Activated CD8-positive, alpha-beta memory T cell treated with anti-CD3 and anti-CD28 coated beads, Interleukin-2, amount 50 U/mL, for 24 hours (primary cell): ENCODE measurements around the gene PDE10A.

Source experiments
- DNase-seq: peaks from one replicate; pipeline ENCODE4 v3.0.0-alpha.2; 2020; ENCODE audit errors: extremely low read depth

Gene PDE10A

GRCh38 chr6:165662749-165663376 is at the start of gene PDE10A:
Gene PDE10A (minus strand): TSS chr6:165663241. CDS start chr6:165662811, 430 bp downstream.
- DNase-seq: no peak

DNA sequence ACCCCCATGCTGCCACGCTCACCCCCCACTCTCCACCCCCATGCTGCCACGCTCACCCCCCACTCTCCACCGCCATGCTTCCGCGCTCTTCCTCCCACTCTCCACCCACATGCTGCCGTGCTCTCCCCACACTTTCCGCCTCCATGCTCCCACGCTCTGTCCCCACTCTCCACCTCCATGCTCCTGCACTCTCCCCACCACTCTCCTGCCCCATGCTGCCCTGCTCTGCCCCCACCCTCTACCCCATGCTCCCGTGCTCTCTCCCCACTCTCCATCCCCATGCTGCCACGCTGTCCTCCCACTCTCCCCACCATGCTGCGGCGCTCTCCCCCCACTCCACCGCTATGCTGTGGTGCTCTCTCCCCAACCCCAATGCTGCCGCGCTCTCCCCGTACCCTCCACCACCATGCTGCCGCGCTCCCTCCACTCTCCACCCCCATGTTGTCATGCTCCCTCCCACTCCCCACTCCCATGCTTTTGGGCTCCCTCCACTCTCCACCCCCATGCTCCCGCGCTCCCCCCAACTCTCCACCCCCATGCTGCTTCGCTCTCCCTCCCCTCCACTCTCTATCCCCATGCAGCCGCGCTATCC is 46.0 kb upstream of the PDE10A start:
- no peak for DNase-seq

DNA sequence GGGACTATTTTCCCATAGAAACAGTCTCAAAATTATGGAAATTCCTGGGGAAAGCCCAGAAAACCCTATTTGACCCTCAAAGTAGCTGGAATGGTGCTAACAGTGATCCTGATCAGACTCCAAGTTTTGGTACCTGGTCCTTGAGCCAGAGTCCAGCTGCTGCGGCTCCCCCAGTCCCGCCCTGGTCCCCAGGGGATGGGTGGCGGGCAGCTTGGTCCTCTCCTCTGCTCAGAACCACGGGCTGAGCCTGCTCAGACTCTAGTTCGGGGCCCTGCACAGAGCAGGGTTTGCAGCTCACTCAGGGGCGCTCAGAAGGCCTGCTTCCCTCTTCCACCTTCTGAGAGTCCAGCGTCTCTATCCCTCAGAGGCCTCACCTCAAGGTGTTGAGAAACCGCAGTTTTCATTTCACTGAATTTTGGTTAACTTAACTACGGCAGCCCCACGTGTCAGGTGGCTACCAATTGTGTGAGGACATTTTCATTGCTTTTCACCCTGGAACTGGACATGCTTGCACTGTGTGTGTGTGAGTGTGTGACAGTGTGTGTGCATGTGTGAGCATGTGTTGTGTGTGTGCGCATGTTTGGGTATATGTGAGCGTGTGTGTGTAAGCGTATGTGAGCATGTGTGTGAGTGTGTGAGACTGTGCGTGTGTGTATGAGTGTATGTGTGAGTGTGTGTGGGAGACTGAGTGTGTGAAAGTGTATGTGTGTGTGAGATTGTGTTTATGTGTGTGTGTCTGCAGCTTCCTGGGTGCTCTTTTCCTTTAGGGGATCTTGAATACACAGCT is 44.2 kb upstream of the PDE10A start:
- DNase-seq: no peak

DNA sequence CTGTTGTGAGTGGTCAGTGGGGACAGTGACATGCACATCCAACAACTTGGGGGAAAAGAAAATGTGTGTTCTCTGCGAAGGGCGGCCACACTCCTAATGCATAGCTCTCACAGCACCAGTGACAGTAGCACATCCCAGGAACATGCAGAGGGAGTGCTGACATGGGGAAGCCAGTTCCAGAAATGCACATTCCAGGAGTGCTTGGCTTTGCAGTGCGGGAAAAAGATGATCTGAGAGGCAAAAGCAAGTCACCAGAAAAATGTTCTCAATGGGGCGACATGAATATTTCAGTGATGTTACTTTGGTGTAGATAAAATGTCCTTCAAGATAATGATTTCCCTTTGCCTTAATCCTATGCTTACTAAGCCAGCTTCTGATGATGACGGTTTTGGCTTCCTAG is 42.9 kb upstream of the PDE10A start:
- no peak for DNase-seq

DNA sequence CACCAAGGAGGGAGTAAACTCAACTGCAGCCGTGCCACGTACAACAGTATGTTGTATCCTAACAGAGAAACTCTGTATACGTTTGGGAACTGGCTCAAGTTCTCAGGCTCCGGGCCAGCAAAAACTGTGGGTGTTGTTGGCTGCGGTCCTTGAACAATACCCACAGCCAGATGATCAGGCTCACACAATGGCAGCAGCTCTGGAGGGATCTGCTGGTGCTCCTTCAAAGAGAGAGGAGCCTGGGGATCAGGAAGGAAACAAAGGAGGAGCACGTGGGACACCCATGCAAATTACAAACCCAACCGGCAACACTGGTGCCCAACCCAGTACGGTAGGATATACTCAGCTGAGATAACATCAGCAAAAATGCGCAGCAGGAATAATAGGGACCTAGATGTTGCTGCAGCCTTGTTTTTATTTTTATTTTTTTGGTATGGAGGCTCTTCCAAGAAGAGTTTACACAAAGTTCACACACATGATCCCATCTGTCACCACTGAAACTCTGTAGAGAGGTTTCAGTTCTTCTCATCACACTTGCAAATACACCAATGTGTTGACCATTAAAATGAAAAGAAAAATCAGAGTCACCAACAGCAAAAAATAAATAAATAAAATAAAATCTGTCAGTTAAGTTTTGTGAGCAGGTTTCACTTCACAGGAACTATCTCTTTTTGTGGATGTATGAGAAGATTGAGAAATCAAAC is 41.2 kb upstream of the PDE10A start:
- DNase-seq: no peak

DNA sequence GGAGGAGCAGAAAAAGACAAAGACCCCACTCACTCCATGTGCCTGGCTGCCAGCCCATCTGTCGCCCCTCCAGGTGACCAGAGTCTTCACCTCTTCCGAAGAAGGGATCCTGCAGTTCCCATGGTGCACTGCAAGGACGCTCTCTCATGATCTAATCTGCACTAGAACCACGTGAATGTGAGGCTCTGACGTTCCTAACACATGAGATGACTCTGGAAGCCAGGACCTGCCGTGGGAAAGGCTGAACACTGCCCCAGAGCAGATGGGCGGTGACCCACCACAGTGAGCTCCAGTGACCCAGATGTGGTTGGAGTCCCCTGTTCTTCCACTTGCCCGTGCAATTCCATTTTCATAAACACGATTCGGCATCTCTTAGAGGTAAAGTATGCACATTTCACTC is 39.6 kb upstream of the PDE10A start:
- no peak for DNase-seq

- DNase-seq: no peak
These were observed 38.7 kb upstream of the PDE10A start for GRCh38 chr6:165701564-165702354.

GRCh38 chr6:165701005-165701404 is 38.0 kb upstream of the PDE10A start:
- DNase-seq: no peak

- no peak for DNase-seq
These were observed 35.8 kb upstream of the PDE10A start for GRCh38 chr6:165698868-165699267.

DNA sequence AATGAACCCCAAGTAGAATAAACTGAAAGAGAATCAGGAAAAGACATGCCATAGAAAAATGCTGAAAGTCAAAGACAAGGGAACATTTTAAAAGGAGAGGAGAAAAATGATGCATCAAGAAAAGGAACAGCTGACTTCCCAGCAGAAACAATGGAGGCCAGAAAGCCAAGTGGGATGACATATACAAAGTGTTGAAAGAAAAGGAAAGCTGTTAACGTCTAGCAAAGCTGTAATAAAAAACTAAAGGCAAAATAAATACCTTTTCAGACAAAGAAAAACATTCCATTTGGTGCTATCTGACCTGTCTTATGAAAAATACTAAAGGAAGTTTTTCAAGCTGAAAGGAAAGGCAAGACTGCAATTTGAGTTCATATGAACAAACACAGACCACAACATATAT is 34.1 kb upstream of the PDE10A start:
- DNase-seq: no peak

DNA sequence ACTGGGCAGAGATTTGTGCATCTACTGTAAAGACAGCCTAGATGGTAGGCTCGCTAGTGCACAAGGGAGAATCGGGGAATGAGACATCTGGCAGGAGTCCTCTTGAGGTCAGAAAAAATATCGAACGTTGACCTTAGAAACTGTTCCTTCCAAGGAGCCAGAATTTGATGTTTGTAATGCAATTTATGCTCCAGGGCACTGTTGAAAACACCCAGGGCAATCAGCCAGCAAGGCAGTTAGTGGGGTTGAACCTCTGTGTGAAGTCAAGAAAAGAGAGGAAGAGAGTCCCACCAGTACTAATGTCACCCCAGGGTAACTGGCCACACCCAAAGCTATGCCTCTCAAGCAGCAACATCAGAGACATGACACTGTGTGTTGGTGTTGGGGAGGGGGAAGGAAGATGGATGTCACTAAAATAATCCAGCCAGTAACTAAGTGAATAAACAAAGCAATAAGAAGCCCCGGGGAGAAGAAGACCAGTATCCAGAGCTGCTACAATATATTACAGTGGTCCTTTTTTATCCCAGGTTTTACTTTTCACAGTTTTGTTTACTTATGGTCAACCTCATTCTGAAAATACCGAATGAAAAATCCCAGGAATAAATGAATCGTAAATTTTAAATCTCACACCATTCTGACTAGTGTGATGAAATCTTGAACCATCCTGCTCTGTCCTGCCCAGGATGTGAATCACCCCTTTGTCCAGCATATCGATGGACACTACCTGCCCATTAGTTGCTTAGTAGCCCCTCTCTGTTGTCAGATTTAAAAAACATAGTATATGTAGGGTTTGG is 32.9 kb upstream of the PDE10A start:
- DNase-seq: no peak

- no peak for DNase-seq
These were observed 31.3 kb upstream of the PDE10A start for GRCh38 chr6:165694296-165694695.

GRCh38 chr6:165692106-165692653 is 29.1 kb upstream of the PDE10A start:
- DNase-seq: no peak

GRCh38 chr6:165689699-165690098 is 26.7 kb upstream of the PDE10A start:
- no peak for DNase-seq

- no peak for DNase-seq
These were observed 23.7 kb upstream of the PDE10A start for GRCh38 chr6:165686596-165687365.

GRCh38 chr6:165685302-165685701 is 22.3 kb upstream of the PDE10A start:
- no peak for DNase-seq

GRCh38 chr6:165684333-165684732 is 21.3 kb upstream of the PDE10A start:
- DNase-seq: no peak

DNA sequence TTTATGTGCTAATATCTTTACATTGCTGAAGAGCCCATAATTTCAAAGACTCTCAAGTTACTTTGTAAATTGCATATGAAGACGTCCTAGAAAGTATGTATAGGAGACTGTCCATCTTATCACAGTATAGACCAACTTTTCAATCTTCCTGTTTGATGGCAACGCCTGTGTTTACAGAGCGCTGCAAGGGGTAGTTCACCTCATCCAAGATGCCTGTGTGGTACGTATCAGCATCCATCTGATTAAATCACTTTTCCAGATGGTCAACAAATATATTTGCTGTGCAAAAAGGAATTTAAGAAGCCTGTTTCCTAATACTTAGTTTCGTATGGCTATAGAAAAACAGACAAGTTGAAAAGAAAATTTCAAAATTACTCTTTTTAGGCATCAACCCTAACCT is 17.9 kb upstream of the PDE10A start:
- no peak for DNase-seq

DNA sequence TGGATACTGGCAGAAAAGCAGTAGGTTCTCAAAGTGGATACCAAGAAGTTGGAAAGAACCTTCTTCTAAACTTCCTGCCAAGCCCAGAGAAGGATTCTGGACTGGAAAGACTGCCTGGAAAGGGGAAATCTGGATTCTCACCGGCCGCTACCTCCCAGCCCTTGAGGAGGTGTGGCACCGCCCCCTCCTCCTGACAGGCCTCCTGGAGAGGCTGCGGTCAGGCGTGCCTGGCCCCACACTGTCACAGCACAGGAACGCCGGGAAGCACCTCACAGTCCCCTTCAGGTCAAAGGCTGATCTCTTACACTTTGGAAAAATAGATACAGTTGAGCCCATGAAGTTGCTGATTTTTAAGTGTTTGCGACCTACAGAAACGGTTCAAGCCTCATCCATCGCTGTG is 16.3 kb upstream of the PDE10A start:
- DNase-seq: no peak

DNA sequence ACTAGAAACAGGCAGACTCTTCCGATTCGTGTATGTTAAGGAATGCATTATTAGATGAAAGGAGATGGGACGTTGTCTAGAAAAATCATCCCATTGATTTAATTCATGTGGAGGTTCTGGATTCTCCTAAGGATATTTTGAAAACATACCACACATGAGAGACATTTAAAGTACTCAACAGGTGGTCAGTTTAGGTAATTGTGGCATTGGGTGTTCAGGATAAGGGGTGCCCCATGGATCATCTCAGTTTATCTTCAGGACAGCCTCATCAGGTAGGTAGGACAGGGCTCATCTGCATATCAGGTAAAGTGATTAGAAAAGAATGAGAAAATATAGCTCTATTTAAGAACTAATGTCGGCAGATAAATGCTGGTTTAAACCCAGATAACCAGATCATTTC is 15.9 kb upstream of the PDE10A start:
- DNase-seq: no peak
